NCI-H82 treated with DMSO at 0.1 percent for 48 hours (cell line): ENCODE measurements around the gene TIGD3.

Experiments
- DNase-seq: peaks from one replicate; lab custom pipeline; 2025; ENCODE audit not compliant: unreplicated experiment; lab: John Stamatoyannopoulos, UW

The TIGD3 gene

GRCh38 chr11:65366340-65366773 lies 11.8 kb downstream of the TIGD3 start:
- DNase-seq = peak; percentile 61

- no peak for DNase-seq
Measured at GRCh38 chr11:65370659-65371049, 16.1 kb downstream of the TIGD3 start.

- DNase-seq = no peak
Measured at GRCh38 chr11:65373839-65374580, 19.5 kb downstream of the TIGD3 start.

- no peak for DNase-seq
Measured at GRCh38 chr11:65375012-65375411, 20.5 kb downstream of the TIGD3 start.

- no peak for DNase-seq
Measured at GRCh38 chr11:65376138-65376713, 21.7 kb downstream of the TIGD3 start.

- DNase-seq = no peak
Measured at GRCh38 chr11:65377036-65377435, 22.5 kb downstream of the TIGD3 start.

- no peak for DNase-seq
Measured at GRCh38 chr11:65377777-65378176, 23.2 kb downstream of the TIGD3 start.

- no peak for DNase-seq
Measured at GRCh38 chr11:65378208-65378927, 23.8 kb downstream of the TIGD3 start.

- no peak for DNase-seq
Measured at GRCh38 chr11:65378928-65379638, 24.5 kb downstream of the TIGD3 start.

GRCh38 chr11:65379698-65380459 lies 25.3 kb downstream of the TIGD3 start:
- no peak for DNase-seq

- DNase-seq = no peak
Measured at GRCh38 chr11:65380460-65381119, 26.0 kb downstream of the TIGD3 start.

- no peak for DNase-seq
Measured at GRCh38 chr11:65381716-65382032, 27.1 kb downstream of the TIGD3 start.

GRCh38 chr11:65382033-65382803 lies 27.7 kb downstream of the TIGD3 start, which contains the start of gene SLC25A45:
TSS of gene SLC25A45 (minus strand) at chr11:65382646. CDS start at chr11:65381951, 695 bp downstream.
- DNase-seq = peak; percentile 10

- DNase-seq = no peak
Measured at GRCh38 chr11:65382804-65383368, 28.3 kb downstream of the TIGD3 start.

- no peak for DNase-seq
Measured at GRCh38 chr11:65383778-65384177, 29.2 kb downstream of the TIGD3 start.

GRCh38 chr11:65384301-65384889 lies 29.8 kb downstream of the TIGD3 start:
- DNase-seq = no peak

GRCh38 chr11:65386307-65387140 lies 32.0 kb downstream of the TIGD3 start, which contains the start of gene FRMD8:
TSS of gene FRMD8 (plus strand) at chr11:65386637. CDS start at chr11:65387037, 400 bp downstream.
- DNase-seq = peak; percentile 7

- DNase-seq = no peak
Measured at GRCh38 chr11:65388731-65389130, 34.2 kb downstream of the TIGD3 start.
